Upper lobe of left lung (tissue), 4 donors: ENCODE data around the gene SLC22A2.

ENCODE experiments used
- CTCF ChIP-seq, 6 experiments: fragments of 450-650 bp in 4 of 6; fragments of 200-600 bp in 2 of 6; sonication (generic) in 2 of 6; IDR thresholded peaks; one replicate each; pipeline ENCODE4 v1.5.1; 2016 to 2019; ENCODE audit warnings: antibody characterized with exemption in 6 of 6
- EP300 ChIP-seq, 4 donors: sonication (generic); formaldehyde crosslinking; IDR thresholded peaks; one replicate each; pipeline ENCODE4 v1.5.1; 2017; ENCODE audit warnings: antibody characterized with exemption in 4 of 4, control low read depth in 2 of 4
- POLR2A ChIP-seq, 4 donors: fragments of 450-650 bp; IDR thresholded peaks; one replicate each; pipeline ENCODE4 v1.5.1; 2016 to 2017; ENCODE audit warnings: antibody characterized with exemption in 4 of 4, mild to moderate bottlenecking in 2 of 4
- POLR2AphosphoS5 ChIP-seq, 2 donors: sonication (generic); formaldehyde crosslinking; IDR thresholded peaks; one replicate each; pipeline ENCODE4 v1.5.1; 2017; ENCODE audit warnings: antibody characterized with exemption in 2 of 2

GRCh38 chr6:160204710-160205109 lies 53.9 kb downstream of the SLC22A2 start:
- TF ChIP-seq CTCF (IDR thresholded peaks at IDR 0.05) (no peak), POLR2A (IDR thresholded peaks at IDR 0.05) (no peak), EP300 (IDR thresholded peaks at IDR 0.05) (no peak), POLR2AphosphoS5 (IDR thresholded peaks at IDR 0.05) (no peak)
